ENCODE results near the gene BLOC1S2.
"Not testable (repeated sequence)": the region's sequence is repeated elsewhere in the genome, so short reads cannot be mapped to it uniquely, and the experiment has no call there.

Gene BLOC1S2

DNA sequence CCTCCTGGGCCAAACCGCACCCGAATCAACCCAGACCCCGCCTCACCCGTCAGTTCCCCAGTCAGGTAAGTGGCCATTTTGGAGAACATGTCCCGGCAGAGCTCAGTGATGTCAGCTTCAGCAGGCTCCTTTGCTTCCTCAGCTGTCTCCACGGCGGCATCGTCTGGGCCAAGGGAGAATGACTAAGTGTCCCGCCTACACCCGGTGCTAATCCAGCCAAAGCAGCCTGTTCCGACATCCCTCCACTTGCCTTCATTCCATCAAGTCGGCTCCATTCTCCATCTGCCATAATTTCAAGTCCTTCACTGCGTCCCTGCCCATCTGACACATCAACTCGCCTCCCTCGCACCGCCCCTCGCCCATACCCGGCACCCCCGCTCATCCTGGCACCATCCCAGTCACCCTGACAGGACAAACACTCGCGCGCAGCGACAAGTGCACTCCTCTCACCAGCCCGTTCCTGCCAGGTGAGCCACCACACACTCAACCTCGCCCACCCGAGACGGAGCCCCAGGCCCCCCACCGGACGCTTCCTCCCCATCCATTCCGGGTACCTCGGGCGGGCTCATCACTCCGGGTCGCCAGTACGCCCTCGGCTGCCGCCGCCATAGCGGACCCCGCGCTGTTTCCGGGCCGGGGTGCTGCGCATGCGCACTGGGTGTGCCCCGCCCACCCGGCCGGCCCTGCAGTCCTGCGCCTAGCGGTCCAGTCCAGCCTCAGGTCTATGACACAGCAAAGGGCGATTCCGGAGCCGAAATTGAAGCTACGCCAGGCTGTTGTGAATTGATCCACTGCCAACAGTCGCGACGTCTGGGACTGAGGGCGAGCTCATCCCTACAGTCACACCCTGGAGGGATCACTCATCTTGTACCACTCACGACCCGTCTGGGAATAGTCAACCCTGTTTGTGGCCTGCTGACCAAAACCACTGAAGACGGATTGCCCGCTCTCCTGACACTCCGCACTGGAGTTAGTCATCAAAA is at the start of gene BLOC1S2:
BLOC1S2 (minus strand) TSS at position 630 of the 983 bp plus-strand sequence; CDS start at position 609, 21 bp downstream.
- peak; percentile 97 for DNase-seq (ENCODE audit: low spot score)

DNA sequence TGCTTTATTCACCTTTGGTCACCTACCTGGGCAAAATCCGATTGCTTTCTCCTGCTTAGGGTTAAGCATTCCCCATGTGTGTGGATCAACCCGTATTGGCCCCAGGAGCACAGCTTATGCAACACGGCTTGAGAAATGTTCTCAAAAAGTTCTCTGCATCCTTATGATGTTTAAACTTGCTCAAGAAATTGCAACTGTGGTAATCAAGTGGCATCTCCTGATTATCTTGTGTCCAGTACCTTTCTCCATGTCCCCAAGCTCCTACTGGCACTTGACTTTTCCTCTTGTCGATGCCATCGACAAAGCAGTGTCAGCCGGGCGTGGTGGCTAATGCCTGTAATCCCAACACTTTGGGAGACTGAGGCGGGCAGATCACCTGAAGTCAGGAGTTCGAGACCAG is 48.3 kb upstream of the BLOC1S2 start:
- DNase-seq (ENCODE audit: low spot score): no peak

DNA sequence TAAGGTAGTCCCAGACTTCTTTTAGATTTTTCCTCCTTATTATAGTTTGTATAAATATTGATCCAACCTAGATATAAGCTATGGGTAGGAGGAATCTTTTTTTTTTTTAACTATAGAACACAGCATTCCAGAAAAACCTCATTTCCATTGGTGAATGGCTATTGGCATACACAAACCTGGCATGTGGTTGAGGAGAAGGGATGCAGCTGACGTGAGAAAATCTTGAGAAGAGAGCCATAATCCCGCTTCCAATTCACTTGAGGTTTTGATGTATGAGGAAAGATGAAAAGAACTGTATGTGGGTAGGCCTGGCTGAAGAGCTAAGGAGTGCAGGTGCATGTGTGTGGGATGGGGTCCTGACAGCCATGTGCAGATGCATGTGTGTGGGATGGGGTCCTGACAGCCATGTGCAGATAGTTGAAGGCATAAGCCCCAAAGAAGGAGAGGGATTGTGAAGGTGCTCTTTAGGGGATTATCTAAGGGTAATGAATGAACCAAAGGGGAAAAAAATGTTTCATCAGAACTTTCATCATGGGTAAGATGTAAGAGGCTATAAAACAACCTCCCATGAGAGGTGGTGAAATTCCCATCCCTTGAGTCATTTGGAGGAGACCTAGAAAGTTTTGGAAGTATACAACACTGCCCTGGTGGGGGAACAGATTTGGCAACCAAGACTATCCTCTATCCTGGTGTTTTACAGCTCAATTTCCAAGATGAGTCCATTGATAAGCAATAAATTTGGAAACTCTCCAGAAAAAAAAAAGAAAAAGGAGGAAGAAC is 47.4 kb upstream of the BLOC1S2 start:
- DNase-seq (ENCODE audit: low spot score): no peak

DNA sequence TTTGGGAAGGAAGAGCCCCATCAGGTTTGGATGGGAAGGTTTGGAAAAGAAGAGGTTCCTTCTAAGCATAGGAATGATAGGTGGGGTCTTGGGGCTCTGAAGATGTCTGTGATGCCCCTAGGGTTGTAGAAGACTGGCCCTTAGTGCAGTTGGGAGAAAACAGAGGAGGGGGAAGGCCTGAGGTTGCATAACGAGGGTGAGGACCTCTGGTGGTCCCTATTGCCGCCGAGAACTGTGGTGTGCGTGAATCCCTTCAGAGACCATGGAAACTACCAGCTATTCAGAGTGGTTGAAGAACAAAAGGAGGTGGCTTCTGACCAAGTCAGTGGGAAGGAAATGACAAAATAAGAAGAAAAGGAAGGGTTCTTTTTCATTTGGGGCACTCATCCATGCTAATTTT is 46.6 kb upstream of the BLOC1S2 start:
- no peak for DNase-seq (ENCODE audit: low spot score)

DNA sequence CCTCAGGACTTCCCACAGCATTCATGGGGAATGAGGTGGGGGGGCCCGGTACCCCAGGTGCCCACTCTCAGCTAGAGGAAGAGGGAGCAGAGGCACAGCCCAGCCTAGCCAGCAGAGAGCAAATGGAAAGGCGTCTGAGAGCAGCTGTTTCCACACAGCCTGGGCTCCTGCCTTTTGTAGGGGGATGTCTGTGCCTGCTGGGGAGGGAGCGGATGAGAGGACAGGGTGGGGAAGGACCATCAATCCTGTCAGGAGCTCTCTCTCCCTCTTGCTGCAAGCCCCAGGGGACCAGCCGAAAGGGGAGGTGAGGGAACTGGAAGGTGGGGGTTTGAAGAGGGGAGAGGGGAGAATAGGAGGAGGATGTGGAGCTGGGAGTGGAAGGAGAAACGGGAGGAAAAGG is 43.6 kb upstream of the BLOC1S2 start, which contains the start of gene PKD2L1:
PKD2L1 (minus strand) TSS at position 150 of the 400 bp plus-strand sequence; CDS start at position 25, 125 bp downstream.
- no peak for DNase-seq (ENCODE audit: low spot score)

DNA sequence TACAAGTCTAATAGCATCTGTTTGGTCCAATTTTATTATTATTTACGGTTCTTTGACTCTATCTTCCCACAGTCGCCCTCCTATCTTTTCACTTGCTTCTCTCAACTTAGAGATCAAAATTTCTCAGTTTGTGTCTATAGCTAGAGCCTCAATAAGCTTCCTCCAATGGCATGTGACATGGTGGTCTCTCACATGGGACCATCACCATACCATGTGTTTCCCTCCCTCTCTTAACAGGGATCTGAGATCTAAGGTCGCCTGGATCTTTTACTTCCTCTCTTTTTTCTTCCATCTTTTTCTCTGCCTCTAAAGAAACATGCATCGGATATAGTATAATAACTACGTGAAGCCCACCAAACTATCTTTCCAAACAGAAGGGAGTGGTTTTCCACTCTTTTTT is 41.7 kb upstream of the BLOC1S2 start:
- no peak for DNase-seq (ENCODE audit: low spot score)

DNA sequence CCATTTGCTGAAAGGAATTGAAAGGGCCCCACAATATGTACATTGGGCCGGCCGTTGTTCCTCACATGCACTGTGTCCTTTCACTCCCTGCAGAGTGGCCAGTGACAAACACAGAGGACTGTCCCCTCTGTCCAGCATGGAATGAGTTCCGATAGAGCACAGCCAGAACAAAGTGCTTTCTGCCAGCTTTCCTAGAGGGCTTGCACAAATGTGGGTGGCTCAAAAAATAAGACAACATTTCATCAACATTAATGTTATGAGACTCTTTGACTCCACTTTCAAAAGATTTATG is 41.2 kb upstream of the BLOC1S2 start:
- no peak for DNase-seq (ENCODE audit: low spot score)

DNA sequence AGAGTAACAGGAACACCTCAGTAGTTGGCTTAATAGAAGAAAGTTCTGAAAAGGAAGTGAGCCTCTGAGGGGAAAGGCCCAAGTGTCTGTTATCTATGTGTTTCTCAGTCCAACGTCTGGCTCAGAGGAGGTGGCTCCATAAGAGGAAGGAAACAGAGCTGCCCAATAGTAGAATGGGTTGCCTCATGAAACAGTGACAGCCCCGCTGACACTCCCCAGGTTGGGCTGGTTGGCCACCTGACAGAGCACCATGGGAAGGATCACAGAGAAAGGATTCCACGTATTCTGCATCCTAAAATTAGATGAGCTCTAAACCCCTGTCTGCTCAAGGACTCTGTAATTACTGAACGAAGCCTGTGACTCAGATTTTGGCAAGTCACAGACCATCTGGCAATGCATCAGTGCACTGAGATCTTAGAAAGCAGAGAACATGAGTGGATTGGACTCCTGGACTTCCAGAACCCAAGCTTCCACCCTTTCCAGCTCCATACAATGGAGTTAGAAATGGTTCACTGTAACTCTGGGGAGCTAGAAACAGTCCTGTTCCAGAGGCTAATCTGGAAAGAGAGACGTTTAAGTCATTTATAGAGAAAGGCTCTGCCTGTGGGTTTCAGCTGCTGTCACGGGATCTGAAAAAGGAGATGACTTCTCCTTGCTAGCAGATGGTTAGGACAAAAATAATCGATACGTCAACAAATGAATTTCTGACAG is 40.7 kb upstream of the BLOC1S2 start:
- DNase-seq (ENCODE audit: low spot score): no peak

DNA sequence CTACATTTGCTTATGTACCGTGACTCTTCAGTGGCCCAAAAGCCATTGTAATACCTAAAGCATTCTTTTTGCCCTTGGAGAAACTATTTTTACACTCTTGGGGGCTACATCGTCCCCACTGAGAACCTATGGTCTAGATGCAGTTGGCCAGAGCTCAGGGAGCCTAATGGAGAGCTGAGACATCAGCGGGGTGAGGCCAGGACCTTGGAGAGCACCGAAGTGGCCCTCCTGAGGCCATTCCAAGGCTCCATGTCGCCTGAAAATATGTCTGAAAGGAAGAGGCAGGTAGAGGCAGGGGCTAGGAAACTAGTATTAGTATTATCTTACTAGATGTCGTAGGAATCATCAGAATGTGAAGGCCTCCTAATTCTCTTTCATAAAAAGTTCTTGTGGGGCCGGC is 38.7 kb upstream of the BLOC1S2 start:
- no peak for DNase-seq (ENCODE audit: low spot score)

DNA sequence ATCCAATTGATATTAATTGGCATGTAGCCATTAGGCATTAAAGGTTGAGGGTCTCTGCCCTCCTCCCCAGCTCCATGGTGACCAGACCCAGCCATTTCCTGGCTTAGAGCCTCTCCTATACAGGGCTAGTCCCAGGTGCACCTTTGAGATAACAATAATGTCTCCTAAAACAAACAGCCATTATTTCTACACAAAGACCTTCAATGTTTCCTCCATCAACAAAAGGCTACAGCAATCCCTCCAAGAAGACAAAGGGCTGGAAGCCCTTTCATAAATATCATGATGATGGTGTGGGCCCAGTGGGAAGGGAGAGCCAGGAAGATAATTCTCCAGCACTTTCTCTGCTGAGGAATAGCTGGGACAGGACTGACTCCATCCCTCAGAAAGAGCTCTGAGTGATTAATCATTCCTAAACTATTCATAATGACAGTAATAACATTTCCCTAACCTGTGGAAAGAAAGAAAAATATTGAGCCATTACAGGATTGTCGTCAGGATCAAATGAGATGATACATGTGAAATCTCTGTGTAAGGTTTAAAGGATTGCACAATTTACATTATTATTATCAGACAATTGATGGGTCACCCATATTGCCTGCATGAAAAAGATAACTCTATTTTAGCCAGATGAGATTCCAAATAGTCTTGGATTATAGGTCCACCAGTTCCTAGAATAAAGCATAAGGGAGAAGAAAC is 33.4 kb upstream of the BLOC1S2 start:
- no peak for DNase-seq (ENCODE audit: low spot score)

DNA sequence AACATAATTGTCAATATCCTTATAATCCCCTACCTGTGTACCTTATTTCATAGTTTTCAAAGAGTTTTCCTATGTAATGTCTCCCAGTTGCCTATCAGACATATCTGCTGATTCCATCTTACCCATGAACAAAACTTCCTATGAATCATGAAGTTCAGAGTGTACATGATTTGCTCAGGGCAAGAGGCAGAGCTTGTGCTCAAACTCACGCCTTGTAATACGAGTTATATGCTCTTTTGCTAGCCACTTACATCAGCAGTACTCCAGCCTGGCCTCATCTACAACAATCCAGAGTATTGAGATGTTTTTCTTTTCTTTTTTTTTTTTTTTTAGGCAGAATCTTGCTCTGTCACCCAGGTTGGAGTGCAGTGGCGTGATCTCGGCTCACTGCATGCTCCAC is 31.7 kb upstream of the BLOC1S2 start:
- no peak for DNase-seq (ENCODE audit: low spot score)

DNA sequence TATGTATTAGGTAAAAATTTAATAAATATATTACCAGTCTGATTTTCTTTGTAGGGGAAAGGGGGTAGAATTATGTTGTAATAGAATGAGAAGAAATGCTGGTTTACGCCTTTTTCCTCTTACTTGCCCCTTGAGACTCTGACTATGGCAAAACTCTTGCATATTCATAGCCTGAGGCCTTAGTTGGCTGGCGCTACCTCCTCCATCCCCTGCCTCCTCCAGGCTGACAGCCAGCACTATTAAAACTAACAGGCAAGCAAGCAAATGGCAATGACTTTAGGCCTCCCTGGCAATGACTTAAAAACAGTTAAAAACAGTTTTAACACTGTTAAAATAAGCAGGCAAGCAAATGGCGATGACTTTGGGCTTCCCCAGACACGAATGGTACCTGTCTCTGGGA is 29.1 kb upstream of the BLOC1S2 start:
- no peak for DNase-seq (ENCODE audit: low spot score)

DNA sequence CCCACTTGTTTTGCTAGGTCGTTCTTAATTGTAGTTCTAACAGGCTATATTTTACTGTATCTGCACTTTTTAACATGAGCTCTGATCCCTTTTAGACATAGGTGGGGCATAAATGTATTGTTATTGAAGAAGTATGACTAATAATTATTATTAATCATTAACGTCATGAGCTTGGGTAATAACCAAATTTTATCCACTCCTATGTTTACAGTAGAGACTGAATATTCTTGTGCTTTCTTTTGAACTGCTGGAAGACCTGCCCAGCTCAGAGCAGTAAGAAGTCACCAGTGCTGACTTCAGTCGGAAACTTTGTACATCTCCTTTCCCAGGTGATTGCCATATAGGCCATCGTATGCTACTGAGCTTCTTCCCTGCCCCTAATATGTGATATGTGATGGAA is 24.8 kb upstream of the BLOC1S2 start:
- no peak for DNase-seq (ENCODE audit: low spot score)

DNA sequence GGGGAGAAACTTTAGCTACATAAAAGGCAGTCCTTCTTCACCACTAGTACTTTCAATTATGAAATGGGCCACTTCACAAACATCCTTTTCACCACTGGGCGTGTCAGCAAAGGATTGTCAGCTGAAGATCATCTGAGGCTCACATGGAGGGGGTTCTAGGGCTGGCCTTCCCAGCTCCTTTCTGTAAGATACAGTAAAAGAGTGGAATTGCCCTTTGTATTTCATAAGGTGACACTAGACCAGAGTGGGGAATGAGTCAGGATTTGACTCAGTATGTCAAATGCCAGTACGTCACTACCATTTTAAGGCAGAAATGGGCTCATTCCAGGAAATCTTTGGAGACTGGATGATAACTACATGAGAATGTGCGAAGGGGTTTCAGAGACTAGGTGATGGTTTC is 21.2 kb upstream of the BLOC1S2 start:
- no peak for DNase-seq (ENCODE audit: low spot score)

DNA sequence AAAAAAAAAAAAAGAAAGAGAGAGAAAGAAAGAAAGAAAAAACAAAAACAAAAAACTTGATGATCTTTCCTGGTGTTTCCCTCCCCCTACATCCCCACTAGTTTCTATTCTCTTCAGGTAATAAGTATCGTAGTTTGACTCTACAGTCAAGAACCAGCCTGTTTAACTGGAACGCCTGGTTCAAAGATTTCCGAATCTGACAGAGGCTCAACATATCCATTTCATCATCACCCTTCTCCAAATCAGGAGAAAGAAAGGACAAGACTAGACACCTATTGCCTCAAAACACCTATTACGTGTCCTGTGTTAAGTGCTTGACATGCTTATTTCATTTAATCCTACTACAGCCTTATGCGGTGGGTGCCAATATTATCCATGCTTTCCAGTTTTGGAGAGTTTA is 20.4 kb upstream of the BLOC1S2 start:
- no peak for DNase-seq (ENCODE audit: low spot score)

DNA sequence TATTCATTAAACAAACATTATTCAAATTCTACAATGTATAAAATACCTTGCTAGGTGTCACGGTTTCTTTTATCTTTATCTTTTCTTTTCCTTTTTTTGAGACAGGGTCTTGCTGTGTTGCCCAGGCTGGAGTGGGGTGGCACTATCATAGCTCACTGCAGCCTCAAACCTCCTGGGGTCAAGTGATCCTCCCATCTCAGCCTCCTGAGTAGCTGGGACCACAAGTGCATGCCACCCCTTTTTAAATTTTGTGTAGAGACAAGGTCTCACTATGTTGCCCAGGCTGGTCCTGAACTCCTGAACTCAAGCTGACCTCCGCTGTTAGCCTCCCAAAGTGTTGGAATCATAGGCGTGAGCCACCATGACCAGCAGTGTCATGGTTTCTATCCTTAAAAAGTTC is 17.9 kb upstream of the BLOC1S2 start:
- DNase-seq (ENCODE audit: low spot score): no peak

DNA sequence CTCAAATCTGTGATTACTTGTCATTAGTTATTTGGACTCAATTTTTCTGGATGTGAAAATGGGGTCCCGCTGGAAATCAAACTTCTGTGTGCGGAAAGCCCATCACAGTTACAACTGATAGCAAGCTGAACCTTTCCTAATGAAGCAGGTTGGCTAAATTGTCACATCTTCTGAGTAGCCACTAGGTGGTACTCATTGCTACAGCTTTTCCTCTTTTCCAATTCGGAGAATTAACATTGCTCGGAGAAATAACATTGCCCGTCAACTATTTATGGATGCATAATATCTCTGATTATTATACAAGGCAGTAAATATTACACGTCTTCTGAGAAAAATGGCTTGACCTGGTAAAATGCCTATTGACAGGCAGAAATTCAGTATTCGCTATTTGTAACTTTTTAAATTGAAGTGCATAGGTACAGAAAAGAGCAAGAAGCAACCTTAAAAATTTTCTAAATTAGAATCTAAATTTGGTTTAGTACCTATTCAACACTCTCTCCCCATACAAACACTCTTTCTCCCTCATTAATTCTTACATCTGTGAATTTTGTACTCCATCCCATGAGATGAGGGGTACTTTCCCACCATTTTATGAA is 17.3 kb upstream of the BLOC1S2 start:
- peak; percentile 28 for DNase-seq (ENCODE audit: low spot score)

DNA sequence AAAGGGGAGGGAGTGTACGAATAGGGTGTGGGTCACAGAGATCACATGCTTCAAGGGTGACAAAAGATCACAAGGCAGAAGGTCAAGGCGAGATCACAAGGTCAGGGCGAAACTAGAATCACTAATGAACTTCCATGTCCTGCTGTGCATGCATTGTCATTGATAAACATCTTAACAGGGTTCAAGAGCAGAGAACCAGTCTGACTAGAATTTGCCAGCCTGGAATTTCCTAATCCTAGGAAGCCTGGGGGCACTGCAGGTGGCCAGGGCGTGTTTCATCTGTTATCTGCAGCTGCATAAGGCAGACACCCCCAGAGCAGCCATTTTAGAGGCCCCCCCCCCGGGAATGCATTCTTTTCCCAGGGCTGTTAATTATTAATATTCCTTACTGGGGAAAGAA is 14.6 kb upstream of the BLOC1S2 start:
- not testable (repeated sequence) for DNase-seq (ENCODE audit: low spot score)

DNA sequence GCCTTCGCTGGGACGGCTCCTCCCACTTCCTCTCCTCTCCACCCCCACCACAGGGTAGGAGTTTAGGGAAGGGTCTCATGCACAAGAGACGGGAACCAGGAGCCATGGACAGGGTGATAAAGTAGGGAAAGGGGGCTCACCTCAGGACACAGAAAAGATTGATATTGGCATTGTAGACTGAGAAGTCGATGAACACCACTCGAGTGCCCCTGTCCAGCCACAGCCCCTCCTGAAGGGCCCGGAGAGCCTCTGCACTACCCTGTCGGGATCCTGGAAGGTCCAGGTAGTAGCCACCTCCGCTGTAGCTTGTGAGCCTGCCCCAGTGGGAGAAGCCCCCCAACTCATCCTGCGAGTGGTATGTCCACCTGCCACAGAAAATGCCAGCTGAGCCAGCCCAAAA is 10.8 kb upstream of the BLOC1S2 start:
- DNase-seq (ENCODE audit: low spot score): no peak

DNA sequence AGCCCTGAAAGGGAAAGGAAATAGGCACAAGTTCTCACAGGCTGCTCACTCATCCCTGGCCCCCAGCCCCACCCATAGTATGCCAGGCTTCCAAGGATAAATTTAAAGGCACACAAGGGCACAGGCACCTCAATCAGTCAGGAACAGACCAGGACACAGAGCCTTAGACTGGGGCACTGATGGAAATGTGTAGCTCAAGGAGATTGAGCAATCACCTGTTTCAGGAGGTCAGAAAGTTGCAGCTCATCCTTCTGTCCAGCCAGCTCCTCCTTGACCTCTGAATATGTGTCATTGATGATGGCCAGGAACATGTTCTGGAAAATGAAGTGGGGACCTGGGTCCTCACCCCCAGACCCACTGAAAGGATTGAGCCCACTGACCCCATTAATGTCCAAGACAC is 6.6 kb upstream of the BLOC1S2 start:
- DNase-seq (ENCODE audit: low spot score): no peak

DNA sequence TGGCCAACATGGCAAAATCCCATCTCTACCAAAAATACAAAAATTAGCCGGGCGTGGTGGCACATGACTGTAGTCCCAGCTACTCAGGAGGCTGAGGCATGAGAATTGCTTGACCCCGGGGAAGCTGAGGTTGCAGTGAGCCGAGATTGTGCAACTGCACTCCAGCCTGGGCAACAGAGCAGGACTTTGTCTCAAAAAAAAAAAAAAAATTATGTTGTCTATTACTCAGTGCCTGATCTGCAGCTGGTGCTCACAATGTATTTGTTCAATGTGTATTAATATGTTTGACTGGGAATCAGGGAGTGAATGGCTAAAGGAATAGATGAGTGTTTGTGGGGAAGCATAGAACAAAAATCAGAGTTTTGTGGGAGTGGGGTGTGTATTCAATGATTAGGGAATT is 5.8 kb upstream of the BLOC1S2 start:
- not testable (repeated sequence) for DNase-seq (ENCODE audit: low spot score)

DNA sequence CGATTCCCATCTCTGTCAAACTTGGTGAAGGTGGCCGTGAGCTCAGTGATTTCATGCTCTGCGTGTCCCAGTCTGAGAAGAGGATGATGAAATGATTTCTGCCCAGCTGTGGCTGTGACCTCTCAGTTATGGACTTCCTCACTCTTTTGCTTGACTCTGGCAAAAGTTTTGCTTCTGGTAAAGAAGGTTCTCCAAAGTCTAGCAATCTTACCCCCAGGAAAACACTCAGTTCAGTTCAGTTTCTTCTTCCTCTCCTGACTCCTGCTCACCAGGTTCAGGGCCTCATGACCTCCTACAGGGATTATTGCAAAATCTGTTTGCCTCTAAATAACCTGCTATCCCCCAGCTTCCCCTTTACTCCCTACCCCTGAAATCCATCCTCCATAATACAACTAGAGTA is 4.9 kb upstream of the BLOC1S2 start:
- DNase-seq (ENCODE audit: low spot score): no peak

Measured in hematopoietic multipotent progenitor cell treated with erythropoietin and hydrocortisone succinate and interleukin-3 and kit ligand, for 17 days (in vitro differentiated cells).